Measurements from ENCODE around the gene DTD1.

The DTD1 gene

GRCh38 chr20:18698735-18699380 is 111.0 kb downstream of the DTD1 start:
- no peak for DNase-seq (ENCODE audit: low read depth, low spot score)
- TF ChIP-seq, protein P1, sequence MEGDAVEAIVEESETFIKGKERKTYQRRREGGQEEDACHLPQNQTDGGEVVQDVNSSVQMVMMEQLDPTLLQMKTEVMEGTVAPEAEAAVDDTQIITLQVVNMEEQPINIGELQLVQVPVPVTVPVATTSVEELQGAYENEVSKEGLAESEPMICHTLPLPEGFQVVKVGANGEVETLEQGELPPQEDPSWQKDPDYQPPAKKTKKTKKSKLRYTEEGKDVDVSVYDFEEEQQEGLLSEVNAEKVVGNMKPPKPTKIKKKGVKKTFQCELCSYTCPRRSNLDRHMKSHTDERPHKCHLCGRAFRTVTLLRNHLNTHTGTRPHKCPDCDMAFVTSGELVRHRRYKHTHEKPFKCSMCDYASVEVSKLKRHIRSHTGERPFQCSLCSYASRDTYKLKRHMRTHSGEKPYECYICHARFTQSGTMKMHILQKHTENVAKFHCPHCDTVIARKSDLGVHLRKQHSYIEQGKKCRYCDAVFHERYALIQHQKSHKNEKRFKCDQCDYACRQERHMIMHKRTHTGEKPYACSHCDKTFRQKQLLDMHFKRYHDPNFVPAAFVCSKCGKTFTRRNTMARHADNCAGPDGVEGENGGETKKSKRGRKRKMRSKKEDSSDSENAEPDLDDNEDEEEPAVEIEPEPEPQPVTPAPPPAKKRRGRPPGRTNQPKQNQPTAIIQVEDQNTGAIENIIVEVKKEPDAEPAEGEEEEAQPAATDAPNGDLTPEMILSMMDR (IDR thresholded peaks at IDR 0.05; ENCODE audit: low read depth, low read length), result no peak
- in situ Hi-C loops (cut with HindIII; ENCODE audit: low sequenced_read_pairs), result no loop called here
- H3K4me3 ChIP-seq (ENCODE audit: low read depth, low read length), result no peak overlapping the region

GRCh38 chr20:18701969-18702368 is 114.1 kb downstream of the DTD1 start:
- TF ChIP-seq, protein P1 (IDR thresholded peaks at IDR 0.05; ENCODE audit: low read depth, low read length), result no peak
- H3K4me3 ChIP-seq (ENCODE audit: low read depth, low read length), result no peak overlapping the region
- no peak for DNase-seq (ENCODE audit: low read depth, low spot score)
- in situ Hi-C loops (cut with HindIII; ENCODE audit: low sequenced_read_pairs), result no loop called here

DNA sequence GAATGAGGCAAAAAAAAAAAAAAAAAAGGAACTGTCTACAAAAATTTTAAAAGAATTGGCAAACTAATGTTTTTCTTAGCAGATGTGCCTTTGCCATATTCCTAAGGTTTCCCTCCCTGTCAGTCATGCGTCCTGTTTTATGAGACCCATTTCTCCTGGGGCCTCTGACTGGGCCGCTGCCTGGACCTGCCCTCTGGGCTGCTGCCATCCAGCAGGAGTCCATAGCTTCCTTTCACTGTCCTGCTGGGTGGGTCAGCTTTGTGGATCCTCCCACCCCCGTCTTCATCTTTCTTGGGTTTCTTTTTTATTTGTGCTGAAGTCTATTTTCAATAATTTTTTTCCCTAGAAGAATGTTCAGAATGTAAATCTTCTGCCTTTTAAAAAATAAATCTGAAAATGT is 114.9 kb downstream of the DTD1 start:
- TF ChIP-seq, protein P1 (IDR thresholded peaks at IDR 0.05; ENCODE audit: low read depth, low read length), result no peak
- in situ Hi-C loops (cut with HindIII; ENCODE audit: low sequenced_read_pairs), result no loop called here
- DNase-seq (ENCODE audit: low read depth, low spot score), result peak; percentile 15
- H3K4me3 ChIP-seq (ENCODE audit: low read depth, low read length), result no peak overlapping the region

DNA sequence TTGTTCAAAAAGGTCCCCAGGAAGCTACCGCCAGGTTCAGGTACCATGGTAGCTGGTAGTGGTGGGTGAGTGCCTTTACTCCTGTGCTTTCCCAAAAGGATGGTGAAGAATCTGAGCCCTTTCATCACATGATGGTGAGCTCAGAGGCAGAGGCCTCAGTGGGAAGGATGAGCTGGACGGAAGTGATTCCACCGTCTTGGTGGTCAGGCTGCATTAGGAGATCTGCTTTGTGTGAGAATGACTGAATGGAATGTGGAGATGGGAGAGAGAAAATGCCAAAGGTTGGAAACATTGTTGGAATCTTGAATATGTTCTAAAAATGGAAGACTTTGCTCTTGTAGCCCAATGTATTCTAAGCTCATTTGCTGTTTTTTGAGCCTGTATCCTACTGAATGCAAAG is 117.6 kb downstream of the DTD1 start:
- DNase-seq (ENCODE audit: low read depth, low spot score), result peak; percentile 85
- in situ Hi-C loops (cut with HindIII; ENCODE audit: low sequenced_read_pairs), result no loop called here
- TF ChIP-seq, protein P1 (IDR thresholded peaks at IDR 0.05; ENCODE audit: low read depth, low read length), result no peak
- H3K4me3 ChIP-seq (ENCODE audit: low read depth, low read length), result no peak overlapping the region

DNA sequence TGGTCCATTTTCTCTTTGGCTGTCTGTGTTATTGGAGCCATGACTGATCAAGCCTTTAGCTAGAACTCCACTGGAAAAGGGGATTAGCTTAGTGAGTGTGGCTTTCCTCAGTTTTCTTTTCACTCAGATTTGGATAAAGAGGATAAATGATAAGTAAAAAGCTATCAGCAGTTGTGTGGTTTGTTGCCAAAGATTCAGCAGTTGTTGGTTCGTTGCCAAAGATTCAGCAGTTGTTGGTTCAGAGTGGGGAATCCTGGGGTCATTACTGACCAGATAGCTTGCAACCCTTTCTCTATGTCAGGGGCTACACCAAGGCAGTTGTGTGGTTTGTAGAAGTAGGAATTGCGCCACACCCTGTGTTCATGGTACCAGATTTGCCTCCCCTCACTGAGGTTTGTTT is 118.1 kb downstream of the DTD1 start:
- H3K4me3 ChIP-seq (ENCODE audit: low read depth, low read length), result no peak overlapping the region
- no peak for DNase-seq (ENCODE audit: low read depth, low spot score)
- TF ChIP-seq, protein P1 (IDR thresholded peaks at IDR 0.05; ENCODE audit: low read depth, low read length), result no peak
- in situ Hi-C loops (cut with HindIII; ENCODE audit: low sequenced_read_pairs), result no loop called here

DNA sequence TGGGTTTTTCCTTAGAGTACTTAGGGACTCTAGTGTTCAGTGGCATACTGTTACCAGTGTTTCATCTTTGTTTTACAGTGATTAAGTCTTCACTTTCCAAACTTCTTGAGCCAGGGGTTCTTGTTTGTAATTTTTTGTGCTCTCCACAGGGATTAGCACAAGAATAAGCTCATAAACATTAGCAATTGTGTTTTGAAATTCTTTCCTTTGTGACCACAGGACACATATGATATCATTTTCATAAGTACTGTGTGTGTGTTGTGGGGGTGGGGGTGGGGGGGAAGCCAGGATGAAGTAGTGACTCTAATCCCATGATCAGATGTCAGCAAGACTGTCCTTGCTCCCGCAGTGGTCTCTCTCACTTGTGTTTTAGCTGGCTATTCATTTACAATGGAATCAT is 124.3 kb downstream of the DTD1 start:
- TF ChIP-seq, protein P1 (IDR thresholded peaks at IDR 0.05; ENCODE audit: low read depth, low read length), result no peak
- in situ Hi-C loops (cut with HindIII; ENCODE audit: low sequenced_read_pairs), result no loop called here

More for the DNA sequence above, 124.3 kb downstream of the DTD1 start:
- no peak for DNase-seq (ENCODE audit: low read depth, low spot score)
- no peak overlapping the region for H3K4me3 ChIP-seq (ENCODE audit: low read depth, low read length)
